SU-DHL-6 (cell line): ENCODE data around the gene RUFY3.

ENCODE experiments used
- EZH2phosphoT487 ChIP-seq: fragments of 200-600 bp; sonication (generic), shearing (Covaris generic); conservative IDR thresholded peaks from 2 replicates; pipeline ENCODE4 v1.6.1; 2018; ENCODE audit warnings: mild to moderate bottlenecking, antibody characterized with exemption, low read length, moderate library complexity, mixed read lengths
- TF ChIP-seq, protein P1 (sequence below): fragments of 200-600 bp; sonication (generic); IDR thresholded peaks from one replicate; pipeline ENCODE4 v1.5.1; 2017; ENCODE audit warnings: antibody characterized with exemption, mild to moderate bottlenecking, low read length, moderate library complexity; ENCODE audit not compliant: insufficient read depth, poor library complexity, severe bottlenecking

DNA sequence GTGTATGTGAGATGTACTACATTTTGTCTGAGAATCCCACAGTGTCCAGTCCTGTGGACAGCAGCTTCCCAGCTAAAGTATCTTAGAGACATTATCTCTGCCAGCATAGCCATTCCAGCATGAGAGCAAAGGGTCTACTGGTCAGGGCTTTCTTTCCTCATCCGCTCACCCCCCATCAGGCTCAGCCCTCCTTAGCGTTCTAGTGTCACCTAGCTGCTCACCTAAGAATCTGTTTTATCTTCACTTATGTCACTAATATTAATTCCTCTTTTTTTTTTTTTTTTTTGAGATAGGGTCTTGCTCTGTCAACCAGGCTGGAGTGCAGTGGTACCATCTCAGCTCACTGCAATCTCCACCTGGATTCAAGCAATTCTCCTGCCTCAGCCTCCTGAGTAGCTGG, 15.6 kb downstream of the RUFY3 start:
- TF ChIP-seq, protein P1, sequence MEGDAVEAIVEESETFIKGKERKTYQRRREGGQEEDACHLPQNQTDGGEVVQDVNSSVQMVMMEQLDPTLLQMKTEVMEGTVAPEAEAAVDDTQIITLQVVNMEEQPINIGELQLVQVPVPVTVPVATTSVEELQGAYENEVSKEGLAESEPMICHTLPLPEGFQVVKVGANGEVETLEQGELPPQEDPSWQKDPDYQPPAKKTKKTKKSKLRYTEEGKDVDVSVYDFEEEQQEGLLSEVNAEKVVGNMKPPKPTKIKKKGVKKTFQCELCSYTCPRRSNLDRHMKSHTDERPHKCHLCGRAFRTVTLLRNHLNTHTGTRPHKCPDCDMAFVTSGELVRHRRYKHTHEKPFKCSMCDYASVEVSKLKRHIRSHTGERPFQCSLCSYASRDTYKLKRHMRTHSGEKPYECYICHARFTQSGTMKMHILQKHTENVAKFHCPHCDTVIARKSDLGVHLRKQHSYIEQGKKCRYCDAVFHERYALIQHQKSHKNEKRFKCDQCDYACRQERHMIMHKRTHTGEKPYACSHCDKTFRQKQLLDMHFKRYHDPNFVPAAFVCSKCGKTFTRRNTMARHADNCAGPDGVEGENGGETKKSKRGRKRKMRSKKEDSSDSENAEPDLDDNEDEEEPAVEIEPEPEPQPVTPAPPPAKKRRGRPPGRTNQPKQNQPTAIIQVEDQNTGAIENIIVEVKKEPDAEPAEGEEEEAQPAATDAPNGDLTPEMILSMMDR, result no peak
- TF ChIP-seq EZH2phosphoT487, result no peak
